ENCODE results near the gene EIF4A2. TPM values are rescaled to one million over a fixed set of nuclear protein-coding genes. Genes with fewer than 3 reads are reported as not detected.
"Not testable (repeated sequence)": the region's sequence is repeated elsewhere in the genome, so short reads cannot be mapped to it uniquely, and the experiment has no call there.

Gene EIF4A2
- total RNA-seq, 1 experiment from 2014 or later = 219 TPM

GRCh38 chr3:186802701-186803100 lies 19.3 kb downstream of the EIF4A2 start:
- H3K4me1 ChIP-seq (ENCODE audit: control insufficient read depth, insufficient read depth, low read length) = peaks cover 15% of the 10 kb centered on the region
- no TSS peak for BruUV-seq (replicated peaks)
- H3K9me3 ChIP-seq (ENCODE audit: control insufficient read depth, insufficient read depth, low read depth, low read length) = no peaks in the 10 kb centered on the region
- DNase-seq (ENCODE audit: low read depth, low spot score) = no peak
- intact Hi-C loops (cut with micrococcal nuclease; ENCODE audit: unreplicated experiment) = no loop called here
- in situ Hi-C loops (cut with HindIII; ENCODE audit: low pct_unique_long_range_greater_than_20kb, low sequenced_read_pairs) = no loop called here
- no peak overlapping the region for H3K4me3 ChIP-seq (ENCODE audit: low read depth in 2 of 2, low read length in 2 of 2)
- H3K36me3 ChIP-seq (ENCODE audit: control insufficient read depth, insufficient read depth, low read length) = peaks cover 19% of the 10 kb centered on the region
- POLR2A ChIA-PET = interaction anchor here (0.6 kb wide), 1 partner anchor 193 kb away, joined by 3 read pairs; no protein-coding TSS in a partner anchor
- H3K27ac ChIP-seq (ENCODE audit: low read length) = no peak overlapping the region
- no peak for ATAC-seq
- TF ChIP-seq, protein P1, sequence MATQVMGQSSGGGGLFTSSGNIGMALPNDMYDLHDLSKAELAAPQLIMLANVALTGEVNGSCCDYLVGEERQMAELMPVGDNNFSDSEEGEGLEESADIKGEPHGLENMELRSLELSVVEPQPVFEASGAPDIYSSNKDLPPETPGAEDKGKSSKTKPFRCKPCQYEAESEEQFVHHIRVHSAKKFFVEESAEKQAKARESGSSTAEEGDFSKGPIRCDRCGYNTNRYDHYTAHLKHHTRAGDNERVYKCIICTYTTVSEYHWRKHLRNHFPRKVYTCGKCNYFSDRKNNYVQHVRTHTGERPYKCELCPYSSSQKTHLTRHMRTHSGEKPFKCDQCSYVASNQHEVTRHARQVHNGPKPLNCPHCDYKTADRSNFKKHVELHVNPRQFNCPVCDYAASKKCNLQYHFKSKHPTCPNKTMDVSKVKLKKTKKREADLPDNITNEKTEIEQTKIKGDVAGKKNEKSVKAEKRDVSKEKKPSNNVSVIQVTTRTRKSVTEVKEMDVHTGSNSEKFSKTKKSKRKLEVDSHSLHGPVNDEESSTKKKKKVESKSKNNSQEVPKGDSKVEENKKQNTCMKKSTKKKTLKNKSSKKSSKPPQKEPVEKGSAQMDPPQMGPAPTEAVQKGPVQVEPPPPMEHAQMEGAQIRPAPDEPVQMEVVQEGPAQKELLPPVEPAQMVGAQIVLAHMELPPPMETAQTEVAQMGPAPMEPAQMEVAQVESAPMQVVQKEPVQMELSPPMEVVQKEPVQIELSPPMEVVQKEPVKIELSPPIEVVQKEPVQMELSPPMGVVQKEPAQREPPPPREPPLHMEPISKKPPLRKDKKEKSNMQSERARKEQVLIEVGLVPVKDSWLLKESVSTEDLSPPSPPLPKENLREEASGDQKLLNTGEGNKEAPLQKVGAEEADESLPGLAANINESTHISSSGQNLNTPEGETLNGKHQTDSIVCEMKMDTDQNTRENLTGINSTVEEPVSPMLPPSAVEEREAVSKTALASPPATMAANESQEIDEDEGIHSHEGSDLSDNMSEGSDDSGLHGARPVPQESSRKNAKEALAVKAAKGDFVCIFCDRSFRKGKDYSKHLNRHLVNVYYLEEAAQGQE (IDR thresholded peaks at IDR 0.05; ENCODE audit: insufficient read depth in 1 of 2, low read depth in 2 of 2, low read length in 1 of 2) = no peak
- TF ChIP-seq SIN3A (IDR thresholded peaks at IDR 0.05; ENCODE audit: borderline replicate concordance, insufficient read depth, low read depth, low read length) = no peak
- TF ChIP-seq TCF7L2 (IDR thresholded peaks at IDR 0.05; ENCODE audit: low read depth, low read length) = no peak
- TF ChIP-seq POLR2AphosphoS5 (IDR thresholded peaks at IDR 0.05; ENCODE audit: low read depth, low read length) = no peak
- TF ChIP-seq, protein P2, sequence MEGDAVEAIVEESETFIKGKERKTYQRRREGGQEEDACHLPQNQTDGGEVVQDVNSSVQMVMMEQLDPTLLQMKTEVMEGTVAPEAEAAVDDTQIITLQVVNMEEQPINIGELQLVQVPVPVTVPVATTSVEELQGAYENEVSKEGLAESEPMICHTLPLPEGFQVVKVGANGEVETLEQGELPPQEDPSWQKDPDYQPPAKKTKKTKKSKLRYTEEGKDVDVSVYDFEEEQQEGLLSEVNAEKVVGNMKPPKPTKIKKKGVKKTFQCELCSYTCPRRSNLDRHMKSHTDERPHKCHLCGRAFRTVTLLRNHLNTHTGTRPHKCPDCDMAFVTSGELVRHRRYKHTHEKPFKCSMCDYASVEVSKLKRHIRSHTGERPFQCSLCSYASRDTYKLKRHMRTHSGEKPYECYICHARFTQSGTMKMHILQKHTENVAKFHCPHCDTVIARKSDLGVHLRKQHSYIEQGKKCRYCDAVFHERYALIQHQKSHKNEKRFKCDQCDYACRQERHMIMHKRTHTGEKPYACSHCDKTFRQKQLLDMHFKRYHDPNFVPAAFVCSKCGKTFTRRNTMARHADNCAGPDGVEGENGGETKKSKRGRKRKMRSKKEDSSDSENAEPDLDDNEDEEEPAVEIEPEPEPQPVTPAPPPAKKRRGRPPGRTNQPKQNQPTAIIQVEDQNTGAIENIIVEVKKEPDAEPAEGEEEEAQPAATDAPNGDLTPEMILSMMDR (IDR thresholded peaks at IDR 0.05) = no peak
- H3K27me3 ChIP-seq (ENCODE audit: control insufficient read depth, insufficient read depth, low read length) = no peaks in the 10 kb centered on the region
- CTCF ChIA-PET = no interaction called here

DNA sequence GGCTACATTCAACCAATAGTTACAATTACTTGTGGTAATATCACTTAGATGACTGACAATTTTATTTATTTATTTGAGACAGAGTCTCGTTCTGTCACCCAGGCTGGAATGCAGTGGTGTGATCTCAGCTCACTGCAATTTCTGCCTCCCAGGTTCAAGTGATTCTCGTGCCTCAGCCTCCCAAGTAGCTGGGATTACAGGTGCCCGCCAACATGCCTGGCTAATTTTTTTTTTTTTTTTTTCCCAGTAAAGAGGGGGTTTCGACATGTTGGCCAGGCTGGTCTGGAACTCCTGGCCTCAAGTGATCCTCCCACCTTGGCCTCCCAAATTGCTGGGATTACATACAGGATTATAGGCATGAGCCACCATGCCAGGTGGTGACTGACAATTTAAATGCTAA lies 20.1 kb downstream of the EIF4A2 start:
- H3K27me3 ChIP-seq (ENCODE audit: control insufficient read depth, insufficient read depth, low read length); intact Hi-C loops (cut with micrococcal nuclease; ENCODE audit: unreplicated experiment); in situ Hi-C loops (cut with HindIII; ENCODE audit: low pct_unique_long_range_greater_than_20kb, low sequenced_read_pairs); CTCF ChIA-PET; POLR2A ChIA-PET; H3K27ac ChIP-seq (ENCODE audit: low read length); DNase-seq (ENCODE audit: low read depth, low spot score); ATAC-seq; H3K4me3 ChIP-seq (ENCODE audit: low read depth in 2 of 2, low read length in 2 of 2); H3K9me3 ChIP-seq (ENCODE audit: control insufficient read depth, insufficient read depth, low read depth, low read length); BruUV-seq (replicated peaks): not testable (repeated sequence)
- peaks cover 18% of the 10 kb centered on the region for H3K36me3 ChIP-seq (ENCODE audit: control insufficient read depth, insufficient read depth, low read length)
- peaks cover 15% of the 10 kb centered on the region for H3K4me1 ChIP-seq (ENCODE audit: control insufficient read depth, insufficient read depth, low read length)

GRCh38 chr3:186806089-186807055 lies 23.0 kb downstream of the EIF4A2 start, which contains the start of gene RFC4:
RFC4 (minus strand) TSS chr3:186806482; CDS start chr3:186804713, 1,769 bp downstream.
- DNase-seq (ENCODE audit: low read depth, low spot score) = peak; percentile 57
- TSS peak; percentile 98 for BruUV-seq (replicated peaks)
- TF ChIP-seq, protein P2 (IDR thresholded peaks at IDR 0.05) = no peak
- TF ChIP-seq TCF7L2 (IDR thresholded peaks at IDR 0.05; ENCODE audit: low read depth, low read length) = no peak
- TF ChIP-seq SIN3A (IDR thresholded peaks at IDR 0.05; ENCODE audit: borderline replicate concordance, insufficient read depth, low read depth, low read length) = peak; percentile 98
- TF ChIP-seq, protein P1 (IDR thresholded peaks at IDR 0.05; ENCODE audit: insufficient read depth in 1 of 2, low read depth in 2 of 2, low read length in 1 of 2) = 0 out of 4 replicates have a peak, but pooled peaks of 1 of the 2 experiments have one; percentile 12
- TF ChIP-seq POLR2AphosphoS5 (IDR thresholded peaks at IDR 0.05; ENCODE audit: low read depth, low read length) = peak; percentile 98
- no peaks in the 10 kb centered on the region for H3K27me3 ChIP-seq (ENCODE audit: control insufficient read depth, insufficient read depth, low read length)
- peak within 1 kb of the TSS; percentile 85 for H3K27ac ChIP-seq (ENCODE audit: low read length)
- H3K4me3 ChIP-seq (ENCODE audit: low read depth in 2 of 2, low read length in 2 of 2) = peak within 1 kb of the TSS; percentile 60 to 85
- CTCF ChIA-PET = no interaction called here
- peak; percentile 99 for ATAC-seq
- peaks cover 5% of the 10 kb centered on the region for H3K36me3 ChIP-seq (ENCODE audit: control insufficient read depth, insufficient read depth, low read length)
- H3K9me3 ChIP-seq (ENCODE audit: control insufficient read depth, insufficient read depth, low read depth, low read length) = no peaks in the 10 kb centered on the region
- POLR2A ChIA-PET = no interaction called here
- intact Hi-C loops (cut with micrococcal nuclease; ENCODE audit: unreplicated experiment) = no loop called here
- in situ Hi-C loops (cut with HindIII; ENCODE audit: low pct_unique_long_range_greater_than_20kb, low sequenced_read_pairs) = no loop called here
- peaks cover 15% of the 10 kb centered on the region for H3K4me1 ChIP-seq (ENCODE audit: control insufficient read depth, insufficient read depth, low read length)

All from Panc1 (cell line).